HK-2 (cell line): ENCODE results near the gene CTDP1.

Source experiments
- DNase-seq: peaks from one replicate; pipeline ENCODE4 v3.0.0-alpha.2; 2018; ENCODE audit not compliant: unreplicated experiment

CTDP1 gene

DNA sequence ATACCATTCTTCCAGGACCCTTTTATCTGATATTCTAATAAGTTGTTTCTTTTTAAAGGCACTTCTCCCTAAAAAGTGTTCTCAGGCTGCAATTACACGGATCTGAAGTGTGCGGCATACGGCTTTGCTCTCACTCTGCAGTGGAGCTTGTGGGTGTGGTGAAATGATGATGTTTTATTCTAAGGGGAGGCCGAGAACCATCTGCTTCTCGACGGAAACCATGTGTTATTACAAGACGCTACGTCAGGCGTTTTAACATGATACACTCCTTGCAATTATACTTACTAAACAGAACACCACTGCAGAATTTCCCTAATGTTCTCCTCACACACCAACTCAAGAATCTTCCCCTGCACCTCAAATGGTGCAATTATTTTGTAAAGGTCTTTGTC, 34.9 kb upstream of the CTDP1 start:
- no peak for DNase-seq

DNA sequence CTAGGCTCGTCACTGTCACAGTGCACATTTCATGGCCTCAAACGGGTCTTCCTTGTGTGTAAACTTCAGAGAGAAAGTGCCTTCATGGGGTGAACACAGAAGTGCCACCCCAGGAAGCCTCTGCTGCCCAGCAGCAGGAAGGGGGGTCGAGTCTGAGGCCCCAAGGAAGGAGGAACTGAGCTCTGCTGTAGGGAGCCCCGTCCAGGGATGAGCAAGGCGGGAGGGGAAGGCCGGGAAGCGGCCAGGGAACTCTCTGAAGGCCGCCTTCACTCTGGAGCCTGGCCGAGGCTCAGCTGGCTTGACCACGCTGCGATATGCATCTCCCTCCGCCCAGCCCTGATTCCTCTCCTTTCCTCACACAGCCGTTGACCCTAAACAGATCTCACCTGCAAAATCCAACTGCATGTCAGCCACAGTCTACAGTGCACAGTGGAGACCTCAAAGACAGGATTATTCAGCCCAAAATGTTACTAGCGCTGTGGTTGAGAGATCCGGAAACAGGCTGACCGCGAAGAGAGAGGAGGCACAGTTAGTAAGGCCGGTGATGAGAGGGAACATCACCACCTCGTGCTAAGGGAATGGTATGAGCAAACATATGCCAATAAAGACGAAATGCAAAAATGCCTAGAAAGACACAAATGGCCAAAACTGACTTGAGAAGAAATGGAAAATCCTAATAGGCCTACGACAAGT, 34.2 kb upstream of the CTDP1 start:
- DNase-seq, result no peak

- DNase-seq, result no peak
Measured at GRCh38 chr18:79647307-79647706, 32.3 kb upstream of the CTDP1 start.

DNA sequence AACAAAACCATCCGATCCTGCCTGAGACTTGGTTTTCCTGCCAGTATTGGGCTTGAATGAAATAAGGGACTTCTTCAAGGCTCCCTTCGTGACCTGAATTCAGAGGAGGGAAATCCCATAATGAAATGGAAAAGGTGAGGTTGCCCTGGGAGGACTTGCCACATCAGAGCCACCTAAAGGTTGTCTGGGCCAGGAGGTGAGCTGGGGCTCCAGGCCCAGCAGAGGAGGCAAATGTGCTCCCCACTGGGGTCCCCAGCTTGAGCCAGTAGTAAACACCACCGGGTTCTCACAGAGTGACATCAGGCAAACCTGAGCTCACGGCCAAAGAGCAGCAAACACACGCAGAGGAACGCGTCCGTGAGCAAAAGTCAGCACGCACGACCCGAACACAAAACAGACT, 28.6 kb upstream of the CTDP1 start:
- no peak for DNase-seq

DNA sequence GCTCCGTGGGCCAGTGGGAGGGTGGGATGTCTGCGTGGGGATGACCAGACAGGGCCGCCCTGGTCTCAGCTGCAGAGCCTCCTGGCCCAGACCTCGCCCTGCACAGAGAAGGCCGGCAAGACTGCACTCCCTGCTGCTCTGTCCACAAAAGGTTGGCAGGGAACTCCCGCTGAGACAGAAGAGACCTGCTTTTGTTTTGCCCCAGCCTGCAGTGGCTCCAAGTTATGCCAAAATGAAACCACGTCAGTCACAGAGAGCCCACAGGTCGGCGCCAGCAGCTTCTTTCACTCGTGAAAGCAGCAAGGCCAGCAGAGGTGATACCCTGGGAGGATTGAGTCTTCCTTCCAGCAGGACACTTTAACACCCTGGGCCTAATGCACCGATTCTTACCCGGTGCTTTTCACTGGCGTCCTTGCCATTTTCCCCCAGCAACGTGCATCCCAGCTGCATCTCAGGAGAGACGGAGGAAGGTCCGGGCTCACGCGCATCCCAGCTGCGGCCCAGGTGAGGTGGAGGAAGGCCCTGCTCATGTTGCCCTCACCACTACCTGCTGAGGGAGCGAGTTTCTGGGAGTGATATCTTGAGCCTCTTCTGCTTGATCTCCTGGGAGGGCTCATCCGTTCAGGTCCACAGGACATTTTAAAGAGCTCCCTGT, 22.1 kb upstream of the CTDP1 start:
- no peak for DNase-seq

DNA sequence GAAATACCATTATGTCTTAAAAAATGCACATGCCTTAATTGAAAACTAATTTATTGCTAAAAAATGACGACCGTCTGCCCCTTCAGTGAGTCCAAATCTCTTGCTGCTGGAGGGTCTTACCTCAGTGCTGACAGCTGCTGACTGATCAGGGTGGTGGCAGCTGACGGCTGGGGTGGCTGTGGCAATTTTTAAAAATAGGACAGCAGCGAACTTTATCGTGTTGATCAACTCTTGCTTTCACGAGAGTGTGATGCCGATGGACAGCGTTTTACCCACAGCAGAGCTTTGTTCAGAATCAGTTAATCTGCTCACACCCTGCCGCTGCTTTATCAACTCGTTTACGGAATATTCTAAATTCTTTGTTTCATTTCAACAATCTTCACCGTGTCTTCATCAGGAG, 21.2 kb upstream of the CTDP1 start:
- no peak for DNase-seq

GRCh38 chr18:79659733-79660132, 19.9 kb upstream of the CTDP1 start:
- no peak for DNase-seq

- no peak for DNase-seq
Measured at GRCh38 chr18:79662034-79662433, 17.6 kb upstream of the CTDP1 start.

DNA sequence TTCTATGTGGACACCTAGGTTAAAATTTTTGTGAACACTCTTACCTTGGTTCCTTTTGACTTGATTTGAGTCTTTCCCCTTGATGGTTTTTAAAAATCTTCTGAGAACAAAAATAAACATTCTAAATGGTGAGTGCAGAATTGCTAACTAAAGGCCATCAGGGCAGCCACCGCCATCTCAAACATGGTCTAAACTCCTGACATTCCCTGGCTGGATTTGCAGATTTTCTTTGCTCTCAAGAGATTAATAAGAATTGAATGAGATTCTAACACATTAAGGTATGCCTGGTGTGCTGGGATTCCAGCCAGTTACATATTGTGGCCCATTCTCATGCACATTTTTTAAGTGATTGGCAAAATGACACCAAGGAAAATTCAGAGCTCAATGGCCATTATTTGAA, 17.2 kb upstream of the CTDP1 start:
- no peak for DNase-seq

- no peak for DNase-seq
Measured at GRCh38 chr18:79664525-79665125, 15.0 kb upstream of the CTDP1 start.

DNA sequence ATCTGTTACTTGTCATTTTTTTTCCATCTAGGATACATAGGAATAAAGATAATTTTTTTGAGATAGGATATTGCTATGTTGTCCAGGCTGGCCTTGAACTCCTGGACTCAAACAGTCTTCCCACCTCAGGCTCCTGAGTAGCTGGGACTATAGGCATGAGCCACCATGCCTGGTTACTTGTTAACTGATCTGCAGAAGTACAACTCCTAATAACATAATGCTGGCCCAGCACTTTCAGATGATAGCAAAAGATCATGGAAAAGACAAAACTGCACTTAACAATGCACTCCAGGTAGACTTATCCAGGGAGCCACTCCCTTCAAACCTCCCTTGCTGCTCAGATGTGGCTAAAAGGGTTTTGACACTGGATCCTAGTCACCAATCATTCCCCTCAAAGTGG, 11.4 kb upstream of the CTDP1 start:
- no peak for DNase-seq

DNA sequence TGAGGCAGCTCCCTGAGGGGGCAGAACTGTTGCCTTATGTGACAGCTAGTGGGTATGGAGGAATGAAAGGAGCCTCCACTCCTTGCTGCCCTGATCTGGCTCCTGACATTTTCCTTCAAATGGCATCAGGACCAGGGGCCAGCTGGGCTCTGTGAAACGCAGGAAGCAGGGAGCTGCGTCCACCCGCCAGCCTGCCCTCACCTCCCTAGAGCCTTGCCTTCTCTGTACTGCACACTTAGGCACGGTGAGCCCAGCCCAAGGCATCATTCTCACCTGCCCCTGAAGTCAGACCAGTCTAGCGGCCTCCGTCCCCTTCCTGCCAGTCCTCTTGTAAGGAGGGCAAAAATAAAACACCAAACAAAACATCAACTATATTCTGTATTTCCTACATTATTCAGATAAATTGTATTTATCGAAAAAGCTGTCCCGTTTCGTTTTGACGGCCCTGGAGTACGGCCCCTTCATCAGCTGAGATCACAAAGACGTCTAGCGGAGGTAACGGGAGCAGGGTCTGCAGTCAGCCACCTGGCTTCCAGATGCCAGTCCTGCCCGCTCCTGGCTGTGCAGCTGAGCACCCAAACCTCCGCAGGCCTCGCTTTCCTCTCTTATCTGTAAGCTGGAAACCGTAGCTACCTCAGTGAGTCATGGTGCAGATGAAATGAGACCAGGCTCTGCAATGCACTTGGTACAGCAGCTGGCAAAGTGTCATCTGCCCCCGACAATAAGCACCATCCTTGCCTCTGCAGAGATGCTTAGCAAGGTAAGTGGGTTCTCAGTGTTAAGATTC, 6.9 kb upstream of the CTDP1 start:
- DNase-seq, result no peak

GRCh38 chr18:79677221-79677620, 2.4 kb upstream of the CTDP1 start:
- no peak for DNase-seq

GRCh38 chr18:79677840-79678239, 1.8 kb upstream of the CTDP1 start:
- DNase-seq, result no peak

GRCh38 chr18:79678665-79679551, 695 bp upstream of the CTDP1 start:
- DNase-seq, result peak; percentile 96

DNA sequence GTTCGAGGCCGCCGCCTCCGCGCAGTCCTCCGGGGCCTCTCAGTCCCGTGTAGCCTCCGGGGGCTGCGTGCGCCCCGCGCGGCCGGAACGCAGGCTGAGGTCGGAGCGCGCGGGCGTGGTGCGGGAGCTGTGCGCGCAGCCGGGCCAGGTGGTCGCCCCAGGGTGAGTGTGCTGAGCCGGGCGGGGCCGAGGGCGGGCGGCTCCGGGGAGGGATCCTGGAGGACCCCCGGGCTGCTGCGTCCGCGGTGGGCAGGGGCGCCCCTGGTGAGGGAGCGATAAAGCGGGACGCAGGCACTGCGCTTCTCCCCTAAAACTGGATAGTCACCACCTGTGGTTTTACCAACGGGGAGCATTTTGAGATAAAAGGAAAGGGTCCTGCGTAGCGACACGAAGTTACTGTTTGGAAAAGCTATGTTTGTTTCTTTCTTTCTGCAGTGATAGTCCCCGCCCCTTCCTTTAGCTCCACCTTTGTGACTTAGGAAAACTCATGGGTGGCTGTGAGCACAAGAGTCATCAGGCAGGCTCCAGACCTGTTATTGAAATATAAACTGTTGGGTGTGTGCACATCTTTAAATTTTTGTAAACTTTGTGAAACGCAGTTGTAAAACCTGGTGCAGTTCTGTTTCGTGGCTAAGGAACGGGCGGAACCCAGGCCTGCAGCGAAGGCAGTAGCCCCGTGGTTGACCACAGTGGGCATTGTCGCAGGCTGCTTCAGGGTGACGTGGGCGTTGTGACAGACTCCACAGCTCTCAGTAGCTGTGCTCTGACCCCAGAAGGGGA, 687 bp downstream of the CTDP1 start:
- DNase-seq, result no peak

GRCh38 chr18:79680891-79681339, 1.3 kb downstream of the CTDP1 start:
- DNase-seq, result no peak

- no peak for DNase-seq
Measured at GRCh38 chr18:79681484-79682387, 2.1 kb downstream of the CTDP1 start.

- no peak for DNase-seq
Measured at GRCh38 chr18:79682481-79682880, 2.9 kb downstream of the CTDP1 start.
